ENCODE measurements around the gene ENPP3. TPM values are rescaled to one million over a fixed set of nuclear protein-coding genes. Genes with fewer than 3 reads are reported as not detected.

ENPP3 gene
- total RNA-seq, 1 donor from 2014 or later: 0.09 TPM

GRCh38 chr6:131739136-131739535, 102.0 kb downstream of the ENPP3 start:
- Mint-ChIP-seq H3K27ac (no peak overlapping the region), H3K9me3 (no peaks in the 10 kb centered on the region), H3K4me1 (no peaks in the 10 kb centered on the region), H3K36me3 (no peaks in the 10 kb centered on the region), H3K27me3 (ENCODE audit: insufficient read depth, low read depth) (peaks cover 2% of the 10 kb centered on the region), H3K4me3 (no peak overlapping the region)
- no peaks in the 10 kb centered on the region for H3K4me1 ChIP-seq
- no peak overlapping the region for H3K4me3 ChIP-seq
- no peak overlapping the region for H3K4me2 ChIP-seq
- H4K20me1 ChIP-seq (ENCODE audit: low read depth): no peaks in the 10 kb centered on the region
- no peaks in the 10 kb centered on the region for H3F3A ChIP-seq (ENCODE audit: low read depth)
- H3K9me3 ChIP-seq (ENCODE audit: low read depth): no peaks in the 10 kb centered on the region
- H3K9ac ChIP-seq: no peak overlapping the region
- H3K27me3 ChIP-seq: no peaks in the 10 kb centered on the region
- H3K79me2 ChIP-seq (ENCODE audit: low read depth): no peaks in the 10 kb centered on the region
- H2AFZ ChIP-seq (replicated peaks): no peak overlapping the region
- DNase-seq (ENCODE audit: low spot score): no peak
- H3K36me3 ChIP-seq: no peaks in the 10 kb centered on the region
- TF ChIP-seq EZH2 (IDR thresholded peaks at IDR 0.05) (no peak), CTCF (IDR thresholded peaks at IDR 0.05) (no peak), EZH2phosphoT487 (IDR thresholded peaks at IDR 0.05) (no peak)
- H3K27ac ChIP-seq: no peak overlapping the region

- no peaks in the 10 kb centered on the region for H3K27me3 ChIP-seq
- H3K27ac Mint-ChIP-seq: no peak overlapping the region
- TF ChIP-seq EZH2 (IDR thresholded peaks at IDR 0.05) (no peak), CTCF (IDR thresholded peaks at IDR 0.05) (no peak), EZH2phosphoT487 (IDR thresholded peaks at IDR 0.05) (no peak)
- H3K4me2 ChIP-seq: no peak overlapping the region
- H3K27me3 Mint-ChIP-seq (ENCODE audit: insufficient read depth, low read depth): peaks cover 2% of the 10 kb centered on the region
- H3K9me3 Mint-ChIP-seq: no peaks in the 10 kb centered on the region
- no peak overlapping the region for H2AFZ ChIP-seq (replicated peaks)
- H3K4me3 ChIP-seq: no peak overlapping the region
- no peak overlapping the region for H3K4me3 Mint-ChIP-seq
- DNase-seq (ENCODE audit: low spot score): no peak
- H3K9me3 ChIP-seq (ENCODE audit: low read depth): no peaks in the 10 kb centered on the region
- no peak overlapping the region for H3K9ac ChIP-seq
- no peaks in the 10 kb centered on the region for H3F3A ChIP-seq (ENCODE audit: low read depth)
- H3K36me3 ChIP-seq: no peaks in the 10 kb centered on the region
- no peaks in the 10 kb centered on the region for H3K4me1 Mint-ChIP-seq
- no peaks in the 10 kb centered on the region for H4K20me1 ChIP-seq (ENCODE audit: low read depth)
- H3K4me1 ChIP-seq: no peaks in the 10 kb centered on the region
- no peaks in the 10 kb centered on the region for H3K36me3 Mint-ChIP-seq
- H3K27ac ChIP-seq: no peak overlapping the region
- H3K79me2 ChIP-seq (ENCODE audit: low read depth): no peaks in the 10 kb centered on the region
Observed at GRCh38 chr6:131740161-131740560, 103.1 kb downstream of the ENPP3 start.

GRCh38 chr6:131741688-131742393, 104.7 kb downstream of the ENPP3 start:
- no peaks in the 10 kb centered on the region for H3K9me3 ChIP-seq (ENCODE audit: low read depth)

More at GRCh38 chr6:131741688-131742393, 104.7 kb downstream of the ENPP3 start:
- no peaks in the 10 kb centered on the region for H3K79me2 ChIP-seq (ENCODE audit: low read depth)
- no peaks in the 10 kb centered on the region for H3F3A ChIP-seq (ENCODE audit: low read depth)
- DNase-seq (ENCODE audit: low spot score): no peak
- no peaks in the 10 kb centered on the region for H3K9me3 Mint-ChIP-seq
- no peak overlapping the region for H2AFZ ChIP-seq (replicated peaks)
- H3K27me3 Mint-ChIP-seq (ENCODE audit: insufficient read depth, low read depth): no peaks in the 10 kb centered on the region
- no peak overlapping the region for H3K4me3 ChIP-seq
- no peak overlapping the region for H3K27ac Mint-ChIP-seq
- no peaks in the 10 kb centered on the region for H3K4me1 Mint-ChIP-seq
- H3K27me3 ChIP-seq: no peaks in the 10 kb centered on the region
- H4K20me1 ChIP-seq (ENCODE audit: low read depth): no peaks in the 10 kb centered on the region
- no peaks in the 10 kb centered on the region for H3K36me3 Mint-ChIP-seq
- H3K4me3 Mint-ChIP-seq: no peak overlapping the region
- no peaks in the 10 kb centered on the region for H3K4me1 ChIP-seq
- H3K27ac ChIP-seq: no peak overlapping the region
- H3K4me2 ChIP-seq: no peak overlapping the region
- no peak overlapping the region for H3K9ac ChIP-seq
- TF ChIP-seq CTCF (IDR thresholded peaks at IDR 0.05) (no peak), EZH2phosphoT487 (IDR thresholded peaks at IDR 0.05) (no peak), EZH2 (IDR thresholded peaks at IDR 0.05) (no peak)
- H3K36me3 ChIP-seq: no peaks in the 10 kb centered on the region

Data from neural progenitor cell (in vitro differentiated cells).